Colonic mucosa (tissue), 4 donors: Measurements from ENCODE around the gene RASGRP3. TPM values are rescaled to one million over a fixed set of nuclear protein-coding genes. Genes with fewer than 3 reads are reported as not detected.

Experiments used
- DNase-seq: peaks from one replicate; pipeline ENCODE4 v3.0.0-alpha.2; 2020
- H3K27ac ChIP-seq: fragments of 200-600 bp; one replicate; pipeline ENCODE4 v1.8.0; 2021
- H3K27me3 ChIP-seq: fragments of 200-600 bp; one replicate; pipeline ENCODE4 v1.8.0; 2021
- H3K36me3 ChIP-seq: fragments of 200-600 bp; one replicate; pipeline ENCODE4 v1.8.0; 2021
- H3K4me1 ChIP-seq: fragments of 200-600 bp; one replicate; pipeline ENCODE4 v1.8.0; 2021; ENCODE audit warnings: mild to moderate bottlenecking
- H3K4me3 ChIP-seq: fragments of 200-600 bp; one replicate; pipeline ENCODE4 v1.8.0; 2021
- H3K9ac ChIP-seq, 2 donors: one replicate each; pipeline ENCODE4 v1.7.0; 2013; ENCODE audit warnings: control low read depth in 2 of 2, low read depth in 2 of 2, low read length in 2 of 2
- H3K9me3 ChIP-seq: fragments of 200-600 bp; one replicate; pipeline ENCODE4 v1.8.0; 2021
- intact Hi-C: fragments of 100-400 bp; cut with DNase I; formaldehyde crosslinking; loops from one replicate; pipeline ENCODE4 v1.14.1; 2022
- total RNA-seq, 2 donors: library from RNA; stranded (reverse); fragmentation: NEBNext Ultra II Directional in 1 of 2; extraction: Animal tissue kit (Norgen Biotek cat#: 25700) in 1 of 2; gene quantifications; one replicate each; pipeline ENCODE4 v1.2.1, GENCODE V29; 2021
- TF ChIP-seq, protein P1 (sequence below): fragments of 200-600 bp; IDR thresholded peaks from one replicate; pipeline ENCODE4 v1.8.0; 2022; ENCODE audit warnings: antibody characterized with exemption, mild to moderate bottlenecking
- donor health status: healthy.
- donor health status: DM: no; HTN: no; CAD: no.
- donor health status: DM: no; HTN: no; CAD: no.

The RASGRP3 gene, protein sequence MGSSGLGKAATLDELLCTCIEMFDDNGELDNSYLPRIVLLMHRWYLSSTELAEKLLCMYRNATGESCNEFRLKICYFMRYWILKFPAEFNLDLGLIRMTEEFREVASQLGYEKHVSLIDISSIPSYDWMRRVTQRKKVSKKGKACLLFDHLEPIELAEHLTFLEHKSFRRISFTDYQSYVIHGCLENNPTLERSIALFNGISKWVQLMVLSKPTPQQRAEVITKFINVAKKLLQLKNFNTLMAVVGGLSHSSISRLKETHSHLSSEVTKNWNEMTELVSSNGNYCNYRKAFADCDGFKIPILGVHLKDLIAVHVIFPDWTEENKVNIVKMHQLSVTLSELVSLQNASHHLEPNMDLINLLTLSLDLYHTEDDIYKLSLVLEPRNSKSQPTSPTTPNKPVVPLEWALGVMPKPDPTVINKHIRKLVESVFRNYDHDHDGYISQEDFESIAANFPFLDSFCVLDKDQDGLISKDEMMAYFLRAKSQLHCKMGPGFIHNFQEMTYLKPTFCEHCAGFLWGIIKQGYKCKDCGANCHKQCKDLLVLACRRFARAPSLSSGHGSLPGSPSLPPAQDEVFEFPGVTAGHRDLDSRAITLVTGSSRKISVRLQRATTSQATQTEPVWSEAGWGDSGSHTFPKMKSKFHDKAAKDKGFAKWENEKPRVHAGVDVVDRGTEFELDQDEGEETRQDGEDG
- total RNA-seq = 1 to 10 TPM; 3.6 to 3.9 TPM

DNA sequence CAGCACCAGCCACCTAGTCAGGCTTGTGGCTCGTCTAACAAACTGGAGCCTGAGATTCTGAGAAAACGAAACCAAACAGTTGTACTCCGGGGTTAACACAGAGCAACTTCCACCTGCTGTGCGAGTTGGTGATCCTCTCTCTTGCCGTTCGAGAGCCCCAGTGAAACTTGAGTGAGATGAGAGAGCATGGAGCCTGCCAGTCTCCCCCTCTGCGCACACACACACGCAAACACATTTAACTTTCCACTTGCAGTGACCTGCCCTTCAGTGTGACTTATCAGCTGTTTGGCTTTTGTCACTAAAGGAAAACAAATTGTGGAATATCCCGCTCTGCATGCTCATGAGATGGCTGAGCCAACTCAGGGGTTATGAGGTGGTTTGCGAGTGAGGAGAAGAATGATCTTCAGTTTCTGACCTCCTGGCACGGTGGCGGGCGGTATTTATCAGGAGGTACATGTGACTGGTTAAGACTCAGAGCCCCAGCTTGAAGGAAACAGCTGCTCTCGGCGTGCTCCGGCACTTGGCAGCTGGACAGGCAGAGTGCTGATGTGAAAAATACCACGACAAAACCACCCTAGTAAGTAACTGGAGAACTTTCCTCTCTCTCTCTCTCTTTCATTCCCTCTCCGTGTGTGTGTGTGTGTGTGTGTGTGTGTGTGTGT is at the start of gene RASGRP3:
Gene RASGRP3 (plus strand): TSS at position 519 of the 662 bp plus-strand sequence. CDS start 38,488 bp downstream, outside the sequence.
- H3K4me1 ChIP-seq = no peaks in the 10 kb centered on the region
- H3K4me3 ChIP-seq = peak within 1 kb of the TSS; percentile 33
- peak within 1 kb of the TSS; percentile 37 to 87 for H3K9ac ChIP-seq
- TF ChIP-seq, protein P1, sequence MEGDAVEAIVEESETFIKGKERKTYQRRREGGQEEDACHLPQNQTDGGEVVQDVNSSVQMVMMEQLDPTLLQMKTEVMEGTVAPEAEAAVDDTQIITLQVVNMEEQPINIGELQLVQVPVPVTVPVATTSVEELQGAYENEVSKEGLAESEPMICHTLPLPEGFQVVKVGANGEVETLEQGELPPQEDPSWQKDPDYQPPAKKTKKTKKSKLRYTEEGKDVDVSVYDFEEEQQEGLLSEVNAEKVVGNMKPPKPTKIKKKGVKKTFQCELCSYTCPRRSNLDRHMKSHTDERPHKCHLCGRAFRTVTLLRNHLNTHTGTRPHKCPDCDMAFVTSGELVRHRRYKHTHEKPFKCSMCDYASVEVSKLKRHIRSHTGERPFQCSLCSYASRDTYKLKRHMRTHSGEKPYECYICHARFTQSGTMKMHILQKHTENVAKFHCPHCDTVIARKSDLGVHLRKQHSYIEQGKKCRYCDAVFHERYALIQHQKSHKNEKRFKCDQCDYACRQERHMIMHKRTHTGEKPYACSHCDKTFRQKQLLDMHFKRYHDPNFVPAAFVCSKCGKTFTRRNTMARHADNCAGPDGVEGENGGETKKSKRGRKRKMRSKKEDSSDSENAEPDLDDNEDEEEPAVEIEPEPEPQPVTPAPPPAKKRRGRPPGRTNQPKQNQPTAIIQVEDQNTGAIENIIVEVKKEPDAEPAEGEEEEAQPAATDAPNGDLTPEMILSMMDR = no peak
- peak within 1 kb of the TSS; percentile 51 for H3K27ac ChIP-seq
- no peaks in the 10 kb centered on the region for H3K36me3 ChIP-seq
- H3K27me3 ChIP-seq = no peaks in the 10 kb centered on the region
- DNase-seq = peak; percentile 73
- intact Hi-C loops = no loop called here
- H3K9me3 ChIP-seq = no peaks in the 10 kb centered on the region

DNA sequence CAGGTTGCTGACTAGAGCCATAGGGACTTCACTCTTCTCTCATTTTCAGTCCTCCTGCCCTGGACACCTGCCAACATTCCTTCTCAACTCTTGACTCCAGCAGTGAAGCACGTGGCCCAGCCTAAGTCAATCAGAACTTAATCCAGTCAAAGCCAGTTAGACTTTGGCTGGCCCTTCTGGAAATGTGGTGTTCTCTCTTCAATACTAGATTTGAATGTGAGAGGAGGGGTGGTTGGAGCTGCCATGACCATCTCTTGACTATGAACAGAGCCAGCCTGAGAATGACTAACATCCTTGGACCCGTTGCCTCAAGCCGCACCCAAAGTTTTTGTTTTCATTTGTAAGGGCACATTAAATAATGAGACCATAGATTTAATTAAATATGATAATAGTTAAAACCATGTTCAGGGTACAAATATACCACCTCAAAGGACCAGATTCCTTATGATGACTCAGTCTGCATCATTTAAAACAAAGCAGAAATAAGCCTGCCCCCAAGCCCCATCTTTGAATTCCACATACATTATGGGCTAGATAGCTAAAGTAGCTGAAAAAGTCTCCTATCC is 49.7 kb upstream of the RASGRP3 start:
- no peak overlapping the region for H3K27ac ChIP-seq
- TF ChIP-seq, protein P1 = no peak
- no peaks in the 10 kb centered on the region for H3K27me3 ChIP-seq
- intact Hi-C loops = no loop called here
- H3K36me3 ChIP-seq = no peaks in the 10 kb centered on the region
- no peak for DNase-seq
- no peak overlapping the region for H3K4me3 ChIP-seq
- no peak overlapping the region for H3K9ac ChIP-seq
- no peaks in the 10 kb centered on the region for H3K9me3 ChIP-seq
- no peaks in the 10 kb centered on the region for H3K4me1 ChIP-seq

DNA sequence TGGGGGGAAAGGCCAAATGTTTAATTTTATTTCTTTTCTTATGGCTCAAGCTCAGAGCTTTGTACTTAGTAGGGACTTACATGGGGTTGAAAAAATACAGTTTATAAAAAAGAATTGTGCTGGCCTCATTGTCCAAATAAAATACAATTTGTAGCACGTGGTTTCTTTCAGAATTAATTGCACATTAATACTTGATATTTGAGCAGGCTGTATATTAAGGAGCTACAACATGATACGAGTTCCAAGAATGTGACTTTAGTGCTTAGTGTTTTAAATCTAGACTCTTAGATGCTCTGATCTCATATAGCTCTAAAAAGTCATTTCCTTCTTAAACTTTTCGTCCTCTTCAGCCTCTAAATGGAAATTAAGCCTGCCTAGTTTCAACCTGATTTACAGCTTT is 46.4 kb upstream of the RASGRP3 start:
- Histone ChIP-seq H3K27ac (no peak overlapping the region), H3K4me3 (no peak overlapping the region), H3K36me3 (no peaks in the 10 kb centered on the region), H3K27me3 (no peaks in the 10 kb centered on the region), H3K9me3 (no peaks in the 10 kb centered on the region), H3K9ac (no peak overlapping the region), H3K4me1 (no peaks in the 10 kb centered on the region)
- DNase-seq = no peak
- TF ChIP-seq, protein P1 = no peak
- intact Hi-C loops = no loop called here

DNA sequence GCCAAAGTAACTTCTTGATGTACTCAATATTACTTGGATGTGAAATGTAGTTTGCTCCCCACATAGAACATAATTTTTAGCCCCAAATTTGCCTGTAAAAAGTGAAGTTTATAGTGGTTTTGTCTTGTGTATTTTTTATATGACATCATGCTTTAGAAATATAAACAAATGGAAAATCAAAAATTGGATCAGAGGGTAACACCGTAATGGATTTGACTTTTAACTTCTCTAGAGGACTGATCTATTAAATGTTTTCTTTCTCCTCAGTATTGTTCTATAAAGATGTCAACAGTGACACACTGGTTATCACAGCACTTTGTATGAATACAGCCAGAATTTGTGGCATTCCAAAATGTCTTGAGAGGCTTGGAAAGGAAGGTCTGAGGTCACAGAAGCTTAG is 45.6 kb upstream of the RASGRP3 start:
- TF ChIP-seq, protein P1 = no peak
- intact Hi-C loops = no loop called here
- no peaks in the 10 kb centered on the region for H3K4me1 ChIP-seq
- H3K9me3 ChIP-seq = no peaks in the 10 kb centered on the region
- no peak overlapping the region for H3K4me3 ChIP-seq
- H3K27ac ChIP-seq = no peak overlapping the region
- no peaks in the 10 kb centered on the region for H3K27me3 ChIP-seq
- no peak overlapping the region for H3K9ac ChIP-seq
- no peak for DNase-seq
- no peaks in the 10 kb centered on the region for H3K36me3 ChIP-seq

DNA sequence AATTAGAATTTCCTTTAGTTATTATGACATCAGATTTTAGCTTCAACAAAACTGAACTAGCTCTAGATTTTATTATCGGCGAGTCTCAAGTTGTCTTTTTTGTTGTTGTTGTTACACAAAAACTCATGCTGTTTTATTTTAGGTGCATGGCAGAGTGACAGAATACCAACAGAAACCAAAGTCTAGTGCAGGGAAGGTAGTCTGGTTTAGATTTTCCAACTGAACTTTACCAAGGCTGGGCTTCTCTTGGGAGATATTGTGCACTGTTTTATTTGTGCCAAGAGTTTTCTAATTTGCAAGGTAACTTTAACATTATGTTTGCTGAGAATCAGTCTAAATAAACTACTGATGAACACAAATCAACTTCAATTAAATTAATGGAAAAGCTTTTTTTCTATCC is 43.6 kb upstream of the RASGRP3 start:
- TF ChIP-seq, protein P1 = no peak
- H3K4me1 ChIP-seq = no peaks in the 10 kb centered on the region
- no peaks in the 10 kb centered on the region for H3K27me3 ChIP-seq
- H3K9me3 ChIP-seq = no peaks in the 10 kb centered on the region
- intact Hi-C loops = no loop called here
- no peak overlapping the region for H3K27ac ChIP-seq
- no peak for DNase-seq
- H3K36me3 ChIP-seq = no peaks in the 10 kb centered on the region
- H3K4me3 ChIP-seq = no peak overlapping the region
- H3K9ac ChIP-seq = no peak overlapping the region
